K562 (cell line): ENCODE data around the gene ETV3L. TPM values are rescaled to one million over a fixed set of nuclear protein-coding genes. Genes with fewer than 3 reads are reported as not detected.

Source experiments
- ATAC-seq: fragments of 200-7000 bp; cut with Tn5 transposase; 3 replicates; pipeline ENCODE4 v1.9.1; 2020; ENCODE audit warnings: moderate library complexity
- BruUV-seq: library from RNA; stranded (reverse); fragments of 400-500 nt; replicated peaks from 2 replicates; lab custom pipeline; 2021; lab: Mats Ljungman, UMichigan
- CTCF ChIA-PET: fragments of 300-600 bp; formaldehyde crosslinking; extraction: SDS; loops from one replicate; lab custom pipeline; 2021; ENCODE audit warnings: low intra/inter-chr PET ratio; lab: Yijun Ruan, JAX
- POLR2A ChIA-PET: fragments of 300-600, 350-650 bp; sonication (Branson Sonifier 250); formaldehyde crosslinking; extraction: SDS; loops from one replicate; lab custom pipeline; 2021; ENCODE audit warnings: antibody characterized with exemption, inconsistent platforms; lab: Yijun Ruan, JAX
- DNase-seq, 4 experiments: peaks; one replicate each; pipeline versions ENCODE4 v3.0.0 to v3.0.0-alpha.2; 2011 to 2018; ENCODE audit warnings: low spot score in 3 of 4, mixed read lengths in 3 of 4; ENCODE audit errors: extremely low read depth in 1 of 4
- FAIRE-seq: peaks from 2 replicates; lab custom pipeline; 2011; peaks lifted over from hg19 to GRCh38; lab: Jason Lieb, UNC
- H2AFZ ChIP-seq: 2 replicates; pipeline ENCODE4 v1.6.0; 2011; ENCODE audit warnings: low read depth, low read length, control low read depth, inconsistent platforms
- H3K27ac ChIP-seq: fragments of 200-600 bp; 3 replicates; pipeline ENCODE4 v1.8.0; 2011; ENCODE audit warnings: low read depth, mild to moderate bottlenecking, control low read depth, inconsistent platforms, low read length, moderate library complexity, mixed read lengths; ENCODE audit errors: extremely low read depth
- H3K27me3 ChIP-seq, 2 experiments: fragments of 300-600 bp in 1 of 2; 2 replicates in 1 of 2; 3 replicates in 1 of 2; pipeline versions ENCODE4 v1.6.0 to v1.8.0; 2011; ENCODE audit warnings: inconsistent platforms in 2 of 2, low read length in 2 of 2, mild to moderate bottlenecking in 1 of 2, mixed read lengths in 1 of 2, moderate library complexity in 1 of 2; ENCODE audit not compliant: control insufficient read depth in 2 of 2, insufficient read depth in 2 of 2
- H3K36me3 ChIP-seq: fragments of 300-600 bp; 3 replicates; pipeline ENCODE4 v1.8.0; 2011; ENCODE audit warnings: mild to moderate bottlenecking, low read length, inconsistent platforms; ENCODE audit not compliant: control insufficient read depth, insufficient read depth
- H3K4me1 ChIP-seq, 2 experiments: fragments of 200-600 bp in 1 of 2; replicated peaks in 1 of 2; 2 replicates in 1 of 2; 3 replicates in 1 of 2; pipeline versions ENCODE4 v1.5.1 to v1.8.0; 2011; ENCODE audit warnings: inconsistent platforms in 2 of 2, low read length in 2 of 2, mild to moderate bottlenecking in 1 of 2, mixed read lengths in 1 of 2, moderate library complexity in 1 of 2; ENCODE audit not compliant: control insufficient read depth in 2 of 2, insufficient read depth in 2 of 2
- H3K4me2 ChIP-seq: 2 replicates; pipeline ENCODE4 v1.6.1; 2011; ENCODE audit warnings: low read length, control low read depth, inconsistent platforms, mixed read lengths; ENCODE audit not compliant: insufficient read depth
- H3K4me3 ChIP-seq: fragments of 200-600 bp; sonication (generic), shearing (Covaris generic); 2 replicates; pipeline ENCODE4 v1.5.1; 2016; ENCODE audit warnings: control low read depth, inconsistent platforms
- H3K79me2 ChIP-seq: fragments of 200-600 bp; 3 replicates; pipeline ENCODE4 v1.8.0; 2011; ENCODE audit warnings: low read length, inconsistent platforms; ENCODE audit not compliant: control insufficient read depth, insufficient read depth
- H3K9ac ChIP-seq, 2 experiments: 2 replicates each; pipeline versions ENCODE4 v1.6.0 to v1.6.1; 2011; ENCODE audit warnings: low read depth in 2 of 2, low read length in 2 of 2, control low read depth in 1 of 2, inconsistent platforms in 1 of 2, mild to moderate bottlenecking in 1 of 2, mixed read lengths in 1 of 2; ENCODE audit not compliant: insufficient read depth in 1 of 2
- H3K9me1 ChIP-seq: one replicate; pipeline ENCODE4 v1.6.0; 2011; ENCODE audit warnings: inconsistent platforms, mild to moderate bottlenecking, low read length, moderate library complexity; ENCODE audit not compliant: control insufficient read depth, insufficient read depth
- H3K9me3 ChIP-seq: replicated peaks from 2 replicates; pipeline ENCODE4 v1.5.1; 2011; ENCODE audit warnings: low read depth, low read length, inconsistent platforms; ENCODE audit not compliant: control insufficient read depth, insufficient read depth
- H4K20me1 ChIP-seq: replicated peaks from 2 replicates; pipeline ENCODE4 v1.6.1; 2011; ENCODE audit warnings: low read length, inconsistent platforms, mixed read lengths; ENCODE audit not compliant: control insufficient read depth, insufficient read depth
- E2F1 ChIP-seq: sonication (generic); formaldehyde crosslinking; IDR thresholded peaks from 2 replicates; pipeline ENCODE4 v1.8.1; 2023; ENCODE audit warnings: mild to moderate bottlenecking, missing genetic modification reagents, moderate library complexity
- MLLT1 ChIP-seq, 2 experiments: fragments of 450-650 bp; IDR thresholded peaks; 2 replicates each; pipeline ENCODE4 v1.6.1; 2016
- MXI1 ChIP-seq: IDR thresholded peaks from 2 replicates; pipeline ENCODE4 v1.6.1; 2011; ENCODE audit warnings: low read depth, mild to moderate bottlenecking, improper control_type of control experiment, low read length
- MYC ChIP-seq, 2 experiments: fragments of 250-450 bp in 1 of 2; sonication (Bioruptor Pico) in 1 of 2; IDR thresholded peaks; 2 replicates each; pipeline versions ENCODE4 v1.5.1 to v1.6.1; 2012 to 2021; ENCODE audit warnings: low read depth in 2 of 2, borderline replicate concordance in 1 of 2, improper control_type of control experiment in 1 of 2, low read length in 1 of 2, mild to moderate bottlenecking in 1 of 2, moderate library complexity in 1 of 2
- SPI1 ChIP-seq: IDR thresholded peaks from 2 replicates; pipeline ENCODE4 v1.6.1; 2011; ENCODE audit warnings: low read depth, low read length, control low read depth, borderline replicate concordance
- TBP ChIP-seq: optimal IDR thresholded peaks from 2 replicates; pipeline ENCODE3; 2011; ENCODE audit warnings: low read depth, low read length, improper control_type of control experiment
- THAP12 ChIP-seq: fragments of 250-450 bp; sonication (Bioruptor Pico); IDR thresholded peaks from 2 replicates; pipeline ENCODE4 v1.9.0; 2021; ENCODE audit warnings: mild to moderate bottlenecking, inconsistent platforms
- ZNF24 ChIP-seq: fragments of 450-650 bp; IDR thresholded peaks from 2 replicates; pipeline ENCODE4 v1.6.1; 2016
- ZNF263 ChIP-seq: sonication (generic); formaldehyde crosslinking; IDR thresholded peaks from 2 replicates; pipeline ENCODE4 v1.8.0; 2022; ENCODE audit warnings: mild to moderate bottlenecking, missing genetic modification reagents, borderline replicate concordance
- WGBS: fragments of 100-300 bp; shearing (Covaris generic); methylation state at CpG from one replicate; pipeline ENCODE4 v1.1.6; 2016; ENCODE audit warnings: low coverage, mixed read lengths; ENCODE audit not compliant: insufficient coverage; ENCODE audit errors: missing lambda C conversion rate; 5-methylcytosine and 5-hydroxymethylcytosine counted together
- in situ Hi-C: fragments of 300-500 bp; cut with MboI; formaldehyde crosslinking; loops from 4 replicates; pipeline ENCODE4 v1.15.0; 2018; ENCODE audit warnings: inconsistent platforms, mixed read lengths
- intact Hi-C: fragments of 100-400 bp; cut with micrococcal nuclease; formaldehyde crosslinking; loops from 2 replicates; pipeline ENCODE4 v1.14.2; 2022
- polyA plus RNA-seq, 8 experiments: library from polyadenylated mRNA; depleted of rRNA in 4 of 8; stranded (reverse) in 5 of 8; unstranded in 3 of 8; fragments of >200 nt; fragmentation: Nextera tagmentation in 2 of 8; fragmentation: Illumina TruSeq in 1 of 8; extraction: Ambion mirVana in 2 of 8; extraction: Trizol in 1 of 8; gene quantifications; 2 replicates each; pipeline versions ENCODE4 v1.2.1 to v1.2.3, GENCODE V29; 2011 to 2014; ENCODE audit warnings: inconsistent platforms in 1 of 8, missing spikeins in 1 of 8
- total RNA-seq, 7 experiments: library from RNA; depleted of rRNA in 6 of 7; stranded (reverse); fragments of >200 nt in 6 of 7; fragmentation: Illumina TruSeq in 2 of 7; extraction: Trizol in 2 of 7; gene quantifications; 2 replicates each; pipeline versions ENCODE4 v1.2.1 to v1.2.3, GENCODE V29; 2011 to 2021; ENCODE audit warnings: low replicate concordance in 1 of 7

Gene ETV3L
- total and polyA plus RNA-seq, 9 of the 15 experiments (the other 6 are each of a cell fraction or from before 2014, with no cell fraction given): not detected

- no peak for TF ChIP-seq THAP12 (CRISPR knock-in tag)
- TF ChIP-seq SPI1: no peak
- no peak for TF ChIP-seq MLLT1 (IDR thresholded peaks at IDR 0.05)
- no peak for TF ChIP-seq ZNF24
- TF ChIP-seq, all 486 proteins: peak for 0
Observed at GRCh38 chr1:157108448-157108847, 8.8 kb upstream of the ETV3L start (continued).

- Histone ChIP-seq H3K4me2 (no peak overlapping the region), H3K4me3 (no peak overlapping the region)
- TF ChIP-seq MXI1 (no peak), TBP (no peak), MYC (IDR thresholded peaks at IDR 0.05; ENCODE audit: low read depth, low read length) (no peak), MYC (CRISPR knock-in tag; IDR thresholded peaks at IDR 0.05; ENCODE audit: borderline replicate concordance, low read depth) (no peak), ZNF263 (peak; percentile 63), E2F1 (no peak)
- TF ChIP-seq, all 486 proteins: peak for 1
- no peak overlapping the region for H2AFZ ChIP-seq
- H4K20me1 ChIP-seq: 0 out of 2 replicates have a peak, but pooled peaks cover 12% of the 10 kb centered on the region
- DNase-seq (no peak), FAIRE-seq (no peak), ATAC-seq (no peak)
- H3K79me2 ChIP-seq: no peaks in the 10 kb centered on the region
- ChIA-PET CTCF (no interaction called here), POLR2A (interaction anchor here (0.6 to 1.9 kb wide), 3 partner anchors 18 to 170 kb away, joined by 3 to 5 read pairs (median 3); no protein-coding TSS in a partner anchor)
- no peak overlapping the region for H3K27ac ChIP-seq
- intact Hi-C loops: no loop called here
- no peaks in the 10 kb centered on the region for H3K36me3 ChIP-seq
- peaks cover 0 to 8% of the 10 kb centered on the region in 2 experiments; a peak in 3 of 5 replicates for H3K4me1 ChIP-seq
- H3K9ac ChIP-seq: peak overlapping the region in 1 of 2 experiments; percentile 70; a peak in 2 of 4 replicates
- in situ Hi-C loops: no loop called here
- H3K9me3 ChIP-seq: no peaks in the 10 kb centered on the region
- WGBS: 0% methylated on average over 19 of the region's 19 CpGs
- H3K27me3 ChIP-seq: peaks cover 70 to 93% of the 10 kb centered on the region in 2 experiments
- no TSS peak for BruUV-seq
- no peaks in the 10 kb centered on the region for H3K9me1 ChIP-seq
Observed at GRCh38 chr1:157107702-157108101, 8.1 kb upstream of the ETV3L start.
